Uterus (tissue), 2 donors: Measurements from ENCODE around the gene PRDX4.

Experiments used
- CTCF ChIP-seq, 4 experiments: fragments of 200-600 bp in 2 of 4; fragments of 450-650 bp in 2 of 4; sonication (generic) in 2 of 4; IDR thresholded peaks; one replicate each; pipeline ENCODE4 v1.5.1; 2016 to 2019; ENCODE audit warnings: antibody characterized with exemption in 4 of 4, mild to moderate bottlenecking in 2 of 4, moderate library complexity in 1 of 4
- POLR2A ChIP-seq, 2 donors: fragments of 450-650 bp; IDR thresholded peaks; one replicate each; pipeline ENCODE4 v1.6.1; 2016; ENCODE audit warnings: antibody characterized with exemption in 2 of 2, mild to moderate bottlenecking in 1 of 2, moderate library complexity in 1 of 2

GRCh38 chrX:23660766-23661132 lies 6.5 kb upstream of the PRDX4 start:
- TF ChIP-seq CTCF (IDR thresholded peaks at IDR 0.05) (no peak), POLR2A (IDR thresholded peaks at IDR 0.05) (no peak)
